SK-N-SH (cell line): ENCODE measurements around the gene ABLIM1. TPM values are rescaled to one million over a fixed set of nuclear protein-coding genes. Genes with fewer than 3 reads are reported as not detected.

Source experiments
- CTCF ChIA-PET: fragments of 300-600, 350-600 bp; formaldehyde crosslinking; extraction: SDS; loops from one replicate; lab custom pipeline; 2021; lab: Yijun Ruan, JAX
- POLR2A ChIA-PET: fragments of 350-600 bp; sonication (Branson Sonifier 250); formaldehyde crosslinking; extraction: SDS; loops from one replicate; lab custom pipeline; 2020; ENCODE audit warnings: antibody characterized with exemption, inconsistent platforms; lab: Yijun Ruan, JAX
- DNase-seq: peaks from one replicate; pipeline ENCODE4 v3.0.0; 2012
- H2AFZ ChIP-seq: fragments of 200-600 bp; sonication (generic); 2 replicates; pipeline ENCODE4 v1.8.1; 2016; ENCODE audit warnings: antibody characterized with exemption, mild to moderate bottlenecking, low read depth
- H3F3A ChIP-seq: fragments of 200-600 bp; sonication (generic); replicated peaks from 2 replicates; pipeline ENCODE3; 2016; ENCODE audit warnings: antibody characterized with exemption, mild to moderate bottlenecking; ENCODE audit not compliant: insufficient read depth
- H3K27ac ChIP-seq, 2 experiments: fragments of 200-500 bp in 1 of 2; fragments of 200-600 bp in 1 of 2; sonication (Bioruptor generic) in 1 of 2; sonication (generic), shearing (Covaris generic) in 1 of 2; 2 replicates each; pipeline versions ENCODE4 v1.5.1 to v1.6.1; 2014 to 2016; ENCODE audit warnings: low read depth in 2 of 2, inconsistent platforms in 1 of 2, low read length in 1 of 2, mild to moderate bottlenecking in 1 of 2, mixed read lengths in 1 of 2
- H3K27me3 ChIP-seq: fragments of 200-600 bp; sonication (generic), shearing (Covaris generic); 2 replicates; pipeline ENCODE4 v1.6.1; 2016; ENCODE audit warnings: mixed run types; ENCODE audit not compliant: insufficient read depth
- H3K36me3 ChIP-seq, 2 experiments: fragments of 200-500 bp in 1 of 2; fragments of 200-600 bp in 1 of 2; sonication (Bioruptor generic) in 1 of 2; sonication (generic) in 1 of 2; replicated peaks in 1 of 2; 2 replicates each; pipeline versions ENCODE3 to v1.5.1; 2014 to 2016; ENCODE audit warnings: low read length in 1 of 2, mild to moderate bottlenecking in 1 of 2; ENCODE audit not compliant: insufficient read depth in 2 of 2, control insufficient read depth in 1 of 2
- H3K4me1 ChIP-seq, 2 experiments: fragments of 200-500 bp in 1 of 2; fragments of 200-600 bp in 1 of 2; sonication (Bioruptor generic) in 1 of 2; sonication (generic), shearing (Covaris generic) in 1 of 2; 2 replicates each; pipeline versions ENCODE4 v1.5.1 to v1.6.1; 2014 to 2016; ENCODE audit warnings: low read depth in 1 of 2, low read length in 1 of 2, mixed run types in 1 of 2; ENCODE audit not compliant: insufficient read depth in 2 of 2, control insufficient read depth in 1 of 2
- H3K4me2 ChIP-seq: fragments of 200-600 bp; sonication (generic), shearing (Covaris generic); 2 replicates; pipeline ENCODE4 v1.6.1; 2017; ENCODE audit warnings: mixed run types
- H3K4me3 ChIP-seq, 2 experiments: fragments of 200-500 bp in 1 of 2; fragments of 200-600 bp in 1 of 2; sonication (Bioruptor generic) in 1 of 2; sonication (generic), shearing (Covaris generic) in 1 of 2; 2 replicates each; pipeline versions ENCODE4 v1.5.1 to v1.8.1; 2014 to 2016; ENCODE audit warnings: low read depth in 2 of 2, inconsistent platforms in 1 of 2, low read length in 1 of 2, mild to moderate bottlenecking in 1 of 2, mixed read lengths in 1 of 2, moderate library complexity in 1 of 2
- H3K79me2 ChIP-seq: fragments of 200-600 bp; sonication (generic); 2 replicates; pipeline ENCODE4 v1.8.1; 2017; ENCODE audit warnings: mild to moderate bottlenecking; ENCODE audit not compliant: insufficient read depth
- H3K9ac ChIP-seq: fragments of 200-600 bp; sonication (generic); 2 replicates; pipeline ENCODE4 v1.6.1; 2017; ENCODE audit warnings: mixed run types
- H3K9me2 ChIP-seq: fragments of 200-600 bp; sonication (generic); 2 replicates; pipeline ENCODE4 v1.6.1; 2017; ENCODE audit warnings: mixed run types
- H3K9me3 ChIP-seq: fragments of 200-600 bp; sonication (generic); 2 replicates; pipeline ENCODE4 v1.6.1; 2017; ENCODE audit warnings: mixed run types, mild to moderate bottlenecking, moderate library complexity
- H4K20me1 ChIP-seq: fragments of 200-600 bp; sonication (generic); 2 replicates; pipeline ENCODE4 v1.6.1; 2017; ENCODE audit warnings: mild to moderate bottlenecking, mixed run types; ENCODE audit not compliant: insufficient read depth
- EZH2phosphoT487 ChIP-seq: fragments of 200-600 bp; sonication (generic); IDR thresholded peaks from 2 replicates; pipeline ENCODE4 v1.6.1; 2017; ENCODE audit warnings: low read depth, mixed run types, mild to moderate bottlenecking, antibody characterized with exemption, moderate library complexity, borderline replicate concordance
- FOXJ3 ChIP-seq: sonication (generic); formaldehyde crosslinking; IDR thresholded peaks from 2 replicates; pipeline ENCODE4 v1.5.1; 2020; ENCODE audit warnings: mild to moderate bottlenecking, missing genetic modification reagents
- FOXM1 ChIP-seq: IDR thresholded peaks from 2 replicates; pipeline ENCODE4 v1.4.0; 2012; ENCODE audit warnings: low read depth, mild to moderate bottlenecking
- GABPA ChIP-seq: IDR thresholded peaks from 2 replicates; pipeline ENCODE4 v1.4.0; 2012; ENCODE audit warnings: low read depth, mild to moderate bottlenecking
- GATA2 ChIP-seq: sonication (generic); formaldehyde crosslinking; IDR thresholded peaks from 2 replicates; pipeline ENCODE4 v1.5.0; 2020; ENCODE audit warnings: mild to moderate bottlenecking, missing genetic modification reagents
- MEF2A ChIP-seq: IDR thresholded peaks from 2 replicates; pipeline ENCODE4 v1.4.0; 2012; ENCODE audit warnings: low read depth, borderline replicate concordance
- MXI1 ChIP-seq: IDR thresholded peaks from 2 replicates; pipeline ENCODE4 v1.6.1; 2012; ENCODE audit warnings: mild to moderate bottlenecking, low read depth, low read length, improper control_type of control experiment
- NFIC ChIP-seq: IDR thresholded peaks from 2 replicates; pipeline ENCODE4 v1.4.0; 2012; ENCODE audit warnings: borderline replicate concordance
- PBX3 ChIP-seq: IDR thresholded peaks from 2 replicates; pipeline ENCODE4; 2012
- POLR2AphosphoS5 ChIP-seq: IDR thresholded peaks from 2 replicates; pipeline ENCODE4 v1.6.1; 2012; ENCODE audit warnings: low read depth, low read length
- RCOR1 ChIP-seq: fragments of 150-350 bp; IDR thresholded peaks from 2 replicates; pipeline ENCODE4 v1.6.1; 2017; ENCODE audit warnings: antibody characterized with exemption, low read length
- RFX5 ChIP-seq: IDR thresholded peaks from 2 replicates; pipeline ENCODE4 v1.6.1; 2012; ENCODE audit warnings: mild to moderate bottlenecking, improper control_type of control experiment, low read length
- RXRA ChIP-seq: IDR thresholded peaks from 2 replicates; pipeline ENCODE4 v1.4.0; 2012; ENCODE audit warnings: low read depth, mild to moderate bottlenecking, borderline replicate concordance
- SIN3A ChIP-seq: IDR thresholded peaks from 2 replicates; pipeline ENCODE4 v1.6.1; 2012; ENCODE audit warnings: low read depth, mild to moderate bottlenecking, low read length, moderate library complexity, borderline replicate concordance
- USF2 ChIP-seq: fragments of 150-350 bp; IDR thresholded peaks from 2 replicates; pipeline ENCODE4 v1.6.1; 2017; ENCODE audit warnings: antibody characterized with exemption, low read length, low read depth, borderline replicate concordance
- WGBS: methylation state at CpG from one replicate; pipeline ENCODE4 v1.1.6; 2017; ENCODE audit warnings: low lambda C conversion rate; 5-methylcytosine and 5-hydroxymethylcytosine counted together
- polyA plus RNA-seq, 3 experiments: library from polyadenylated mRNA; depleted of rRNA; stranded (reverse); fragments of >200 nt; gene quantifications; 2 replicates each; pipeline ENCODE4 v1.2.3, GENCODE V29; 2012

Gene ABLIM1
- polyA plus RNA-seq, 1 of the 3 experiments (the other 2 are of a cell fraction), result 16.1 TPM

- ChIA-PET CTCF (interaction anchor here (0.9 to 1.0 kb wide), 3 partner anchors 11 to 29 kb away, joined by 3 read pairs; no protein-coding TSS in a partner anchor), POLR2A (no interaction called here)
- H3K79me2 ChIP-seq, result no peaks in the 10 kb centered on the region; the same call in 1 of the 2 replicates
- no peaks in the 10 kb centered on the region for H3K27me3 ChIP-seq
- H3K9ac ChIP-seq, result no peak overlapping the region
- H2AFZ ChIP-seq, result no peak overlapping the region
- H4K20me1 ChIP-seq, result no peaks in the 10 kb centered on the region
- WGBS, result 96% methylated on average over 6 of the region's 9 CpGs
- peaks cover 25% of the 10 kb centered on the region for H3F3A ChIP-seq
- no peaks in the 10 kb centered on the region for H3K9me2 ChIP-seq
- H3K27ac ChIP-seq, result peak overlapping the region; percentile 88 to 94; a peak in 2 of 4 replicates
- H3K36me3 ChIP-seq, result no peaks in the 10 kb centered on the region
- TF ChIP-seq GABPA (no peak), POLR2AphosphoS5 (no peak), MEF2A (no peak), SIN3A (no peak), PBX3 (no peak), USF2 (no peak), RFX5 (no peak), MXI1 (no peak), FOXJ3 (CRISPR knock-in tag) (no peak), NFIC (no peak)
- H3K4me1 ChIP-seq, result peaks cover 35 to 40% of the 10 kb centered on the region in 2 experiments; a peak in 3 of 4 replicates
- H3K4me3 ChIP-seq, result peak overlapping the region in 1 of 2 experiments; percentile 29; a peak in 1 of 4 replicates
- no peak for DNase-seq
- no peaks in the 10 kb centered on the region for H3K9me3 ChIP-seq
- no peak overlapping the region for H3K4me2 ChIP-seq
Measured at GRCh38 chr10:114683593-114683992, 25.5 kb upstream of the ABLIM1 start.

- Histone ChIP-seq H3K9ac (no peak overlapping the region), H3K27me3 (no peaks in the 10 kb centered on the region), H3K36me3 (no peaks in the 10 kb centered on the region), H3K4me1 (peaks cover 35 to 40% of the 10 kb centered on the region in 2 experiments; a peak in 3 of 4 replicates), H3K79me2 (no peaks in the 10 kb centered on the region; the same call in 1 of the 2 replicates), H3K9me3 (no peaks in the 10 kb centered on the region), H3K27ac (peak overlapping the region; percentile 67 to 88; a peak in 2 of 4 replicates), H3F3A (peaks cover 27% of the 10 kb centered on the region), H4K20me1 (no peaks in the 10 kb centered on the region), H3K9me2 (no peaks in the 10 kb centered on the region), H2AFZ (no peak overlapping the region), H3K4me3 (no peak overlapping the region), H3K4me2 (no peak overlapping the region)
- 92% methylated on average over 10 of the region's 10 CpGs for WGBS
- ChIA-PET POLR2A (no interaction called here), CTCF (interaction anchor here (1.0 kb wide), 1 partner anchor 12 kb away, joined by 3 read pairs; no protein-coding TSS in a partner anchor)
- DNase-seq, result no peak
- TF ChIP-seq NFIC (no peak), RCOR1 (no peak), FOXM1 (no peak), GATA2 (CRISPR knock-in tag) (no peak), RFX5 (no peak), RXRA (no peak), EZH2phosphoT487 (no peak), MXI1 (no peak)
Measured at GRCh38 chr10:114683162-114683561, 25.1 kb upstream of the ABLIM1 start.
